HCT116 (cell line): Measurements from ENCODE around the gene COPS6. TPM values are rescaled to one million over a fixed set of nuclear protein-coding genes. Genes with fewer than 3 reads are reported as not detected.
A peak's percentile ranks its signal among the peaks of the same experiment; 100 is the strongest.

Source experiments
- ATAC-seq: fragments of 200-7000 bp; cut with Tn5 transposase; 2 replicates; pipeline ENCODE4 v1.9.1; 2020; ENCODE audit warnings: mild to moderate bottlenecking, moderate library complexity
- BruUV-seq: library from RNA; stranded (reverse); fragments of 400-500 nt; replicated peaks from 2 replicates; lab custom pipeline; 2021; lab: Mats Ljungman, UMichigan
- CTCF ChIA-PET: fragments of 300-600 bp; sonication (Branson Sonifier 250); formaldehyde crosslinking; loops from one replicate; lab custom pipeline; 2021; ENCODE audit warnings: antibody characterized with exemption; lab: Charles Lee
- POLR2A ChIA-PET: fragments of 300-600, 350-600 bp; sonication (Branson Sonifier 250); formaldehyde crosslinking; loops from one replicate; lab custom pipeline; 2021; ENCODE audit warnings: antibody characterized with exemption; lab: Charles Lee
- RAD21 ChIA-PET, 2 experiments: fragments of 300-600 bp; sonication (Branson Sonifier 250); formaldehyde crosslinking; loops; one replicate each; lab custom pipeline; 2023; ENCODE audit warnings: low total read pairs in 2 of 2; ENCODE audit not compliant: uncharacterized antibody in 2 of 2, unreplicated experiment in 2 of 2, low non-redundant PET in 1 of 2; lab: Charles Lee
- DNase-seq: peaks from one replicate; pipeline ENCODE4 v3.0.0-alpha.2; 2010; ENCODE audit warnings: low read depth, low spot score
- H2AFZ ChIP-seq: fragments of 200-600 bp; shearing (Covaris generic), sonication (generic); 2 replicates; pipeline ENCODE4 v1.6.1; 2017; ENCODE audit warnings: low read depth, mixed run types, mixed read lengths, antibody characterized with exemption, low read length; ENCODE audit not compliant: poor library complexity, severe bottlenecking
- H3K27ac ChIP-seq: 2 replicates; pipeline ENCODE4 v1.5.1; 2012; ENCODE audit warnings: low read depth, low read length
- H3K27me3 ChIP-seq: fragments of 200-600 bp; sonication (generic); 2 replicates; pipeline ENCODE4 v1.6.1; 2016; ENCODE audit warnings: mixed run types, low read length, mixed read lengths; ENCODE audit not compliant: insufficient read depth
- H3K36me3 ChIP-seq, 2 experiments: fragments of 200-500 bp in 1 of 2; fragments of 200-600 bp in 1 of 2; sonication (Bioruptor generic) in 1 of 2; sonication (generic) in 1 of 2; 2 replicates each; pipeline versions ENCODE4 v1.5.1 to v1.6.1; 2014 to 2016; ENCODE audit warnings: low read length in 2 of 2, inconsistent platforms in 1 of 2, mixed read lengths in 1 of 2, mixed run types in 1 of 2; ENCODE audit not compliant: insufficient read depth in 2 of 2, control insufficient read depth in 1 of 2
- H3K4me1 ChIP-seq, 2 experiments: fragments of 200-600 bp in 1 of 2; sonication (generic) in 1 of 2; 2 replicates each; pipeline versions ENCODE4 v1.5.1 to v1.6.1; 2012 to 2017; ENCODE audit warnings: low read length in 2 of 2, inconsistent platforms in 1 of 2, mild to moderate bottlenecking in 1 of 2, mixed read lengths in 1 of 2, mixed run types in 1 of 2, moderate library complexity in 1 of 2; ENCODE audit not compliant: insufficient read depth in 2 of 2, control insufficient read depth in 1 of 2
- H3K4me2 ChIP-seq: fragments of 200-600 bp; sonication (generic); 2 replicates; pipeline ENCODE4 v1.6.1; 2017; ENCODE audit warnings: mixed run types, low read length, mixed read lengths
- H3K4me3 ChIP-seq, 2 experiments: fragments of 200-600 bp in 1 of 2; sonication (generic) in 1 of 2; replicated peaks in 1 of 2; 2 replicates each; pipeline ENCODE4 v1.5.1; 2011 to 2016; ENCODE audit warnings: low read length in 2 of 2, control low read depth in 1 of 2, low read depth in 1 of 2, mild to moderate bottlenecking in 1 of 2, mixed read lengths in 1 of 2, mixed run types in 1 of 2
- H3K79me2 ChIP-seq: fragments of 200-600 bp; sonication (generic); 2 replicates; pipeline ENCODE4 v1.6.1; 2017; ENCODE audit warnings: mild to moderate bottlenecking, mixed run types, low read length, moderate library complexity, mixed read lengths; ENCODE audit not compliant: insufficient read depth
- H3K9ac ChIP-seq: fragments of 200-600 bp; sonication (generic); 2 replicates; pipeline ENCODE4 v1.6.1; 2016; ENCODE audit warnings: low read length, mixed read lengths
- H3K9me2 ChIP-seq: fragments of 200-600 bp; sonication (generic), shearing (Covaris generic); 2 replicates; pipeline ENCODE4 v1.6.1; 2017; ENCODE audit warnings: mixed run types, mild to moderate bottlenecking, moderate library complexity; ENCODE audit not compliant: insufficient read depth
- H3K9me3 ChIP-seq, 2 experiments: fragments of 200-500 bp in 1 of 2; fragments of 200-600 bp in 1 of 2; sonication (Bioruptor generic) in 1 of 2; sonication (generic) in 1 of 2; 2 replicates each; pipeline ENCODE4 v1.6.1; 2014 to 2017; ENCODE audit warnings: low read length in 2 of 2, mixed read lengths in 2 of 2, inconsistent platforms in 1 of 2, low read depth in 1 of 2, mild to moderate bottlenecking in 1 of 2, mixed run types in 1 of 2, moderate library complexity in 1 of 2; ENCODE audit not compliant: control insufficient read depth in 1 of 2, insufficient read depth in 1 of 2
- H4K20me1 ChIP-seq: fragments of 200-600 bp; sonication (generic), shearing (Covaris generic); 2 replicates; pipeline ENCODE4 v1.6.1; 2017; ENCODE audit warnings: mixed run types, mild to moderate bottlenecking, moderate library complexity; ENCODE audit not compliant: insufficient read depth
- CEBPB ChIP-seq: IDR thresholded peaks from 2 replicates; pipeline ENCODE4 v1.6.1; 2012; ENCODE audit warnings: low read depth
- CTCF ChIP-seq, 3 experiments: fragments of 200-600 bp in 1 of 3; sonication (generic) in 1 of 3; IDR thresholded peaks in 2 of 3; conservative IDR thresholded peaks in 1 of 3; 2 replicates each; pipeline ENCODE4 v1.5.1; 2012 to 2017; ENCODE audit warnings: low read depth in 2 of 3, low read length in 2 of 3, antibody characterized with exemption in 1 of 3, borderline replicate concordance in 1 of 3, control low read depth in 1 of 3, mild to moderate bottlenecking in 1 of 3, mixed read lengths in 1 of 3, mixed run types in 1 of 3, moderate library complexity in 1 of 3; ENCODE audit not compliant: insufficient read depth in 1 of 3
- EZH2 ChIP-seq: fragments of 200-600 bp; sonication (generic); IDR thresholded peaks from 2 replicates; pipeline ENCODE4 v1.6.1; 2017; ENCODE audit warnings: antibody characterized with exemption, mixed run types
- POLR2A ChIP-seq: IDR thresholded peaks from 2 replicates; pipeline ENCODE4 v1.7.0; 2011; ENCODE audit warnings: borderline replicate concordance; ENCODE audit not compliant: insufficient read depth, insufficient read length; ENCODE audit errors: extremely low read depth
- POLR2AphosphoS5 ChIP-seq: IDR thresholded peaks from 2 replicates; pipeline ENCODE4 v1.6.1; 2011; ENCODE audit warnings: mild to moderate bottlenecking, low read depth, low read length, moderate library complexity
- RAD21 ChIP-seq: IDR thresholded peaks from 2 replicates; pipeline ENCODE4 v1.6.1; 2012; ENCODE audit warnings: low read depth, mild to moderate bottlenecking
- REST ChIP-seq: IDR thresholded peaks from 2 replicates; pipeline ENCODE4 v1.6.1; 2012; ENCODE audit warnings: low read depth
- SP1 ChIP-seq: IDR thresholded peaks from 2 replicates; pipeline ENCODE4 v1.6.1; 2012; ENCODE audit warnings: low read depth
- ZBTB33 ChIP-seq: IDR thresholded peaks from 2 replicates; pipeline ENCODE4 v1.6.1; 2011; ENCODE audit warnings: mild to moderate bottlenecking, low read length, moderate library complexity; ENCODE audit not compliant: insufficient replicate concordance; ENCODE audit errors: extremely low read depth
- ZFX ChIP-seq: fragments of 450-650 bp; IDR thresholded peaks from 2 replicates; pipeline ENCODE4 v1.6.1; 2017
- ZNF274 ChIP-seq: fragments of 200-500 bp; sonication (Bioruptor generic); IDR thresholded peaks from 2 replicates; pipeline ENCODE4 v1.6.1; 2014; ENCODE audit warnings: mild to moderate bottlenecking, low read depth, low read length, inconsistent platforms
- intact Hi-C: fragments of 100-400 bp; cut with micrococcal nuclease; formaldehyde crosslinking; loops from 2 replicates; pipeline ENCODE4 v1.10.0; 2022
- total RNA-seq: library from RNA; stranded (reverse); gene quantifications from one replicate; pipeline ENCODE4 v1.2.1, GENCODE V29; 2021; ENCODE audit not compliant: unreplicated experiment

COPS6 gene
- total RNA-seq, 1 experiment from 2014 or later, result 126 TPM

DNA sequence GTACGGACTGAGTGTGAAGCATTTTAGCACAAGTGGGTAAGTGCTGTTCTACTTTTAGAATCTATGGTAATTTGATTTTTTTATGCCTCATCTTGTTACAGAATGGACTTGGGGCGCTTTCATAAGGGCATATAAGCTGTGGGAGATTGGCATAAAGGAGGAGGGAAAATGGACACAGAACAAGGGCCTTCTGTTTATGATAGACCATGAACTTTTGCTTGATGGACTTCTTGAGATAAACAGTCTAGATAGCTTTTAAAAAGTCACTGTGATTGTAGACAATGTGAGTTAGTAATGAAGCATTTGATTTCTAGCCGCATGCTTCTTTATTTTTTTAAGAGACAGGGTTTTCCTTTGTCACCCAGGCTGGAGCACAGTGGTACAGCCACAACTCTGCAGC, 37.2 kb upstream of the COPS6 start (continued):
- TF ChIP-seq REST (no peak), RAD21 (no peak), ZFX (no peak), POLR2AphosphoS5 (no peak), POLR2A (no peak), CEBPB (no peak)

GRCh38 chr7:100053215-100053614, 35.6 kb upstream of the COPS6 start:
- Histone ChIP-seq H3K9ac (no peak overlapping the region), H3K36me3 (peaks cover 9 to 15% of the 10 kb centered on the region in 2 experiments; a peak in 3 of 4 replicates), H3K27me3 (no peaks in the 10 kb centered on the region), H4K20me1 (no peaks in the 10 kb centered on the region), H3K4me1 (peaks cover 10 to 16% of the 10 kb centered on the region in 2 experiments; a peak in 2 of 4 replicates), H3K27ac (no peak overlapping the region), H2AFZ (no peak overlapping the region), H3K4me3 (no peak overlapping the region), H3K4me2 (no peak overlapping the region), H3K9me3 (no peaks in the 10 kb centered on the region), H3K9me2 (no peaks in the 10 kb centered on the region), H3K79me2 (peaks cover 14% of the 10 kb centered on the region)
- ChIA-PET RAD21 (interaction anchor here (0.6 to 1.3 kb wide), 4 partner anchors 59 to 140 kb away, joined by 3 to 5 read pairs (median 3); partner anchors contain the start of gene GPC2 (in 1 of the 2)), POLR2A (no interaction called here), CTCF (interaction anchor here (1.2 to 1.9 kb wide), 4 partner anchors 59 to 528 kb away, joined by 4 to 14 read pairs (median 6); no protein-coding TSS in a partner anchor)
- TF ChIP-seq RAD21 (peak; percentile 79), CTCF (IDR thresholded peaks at IDR 0.05 in 2 of 3, conservative IDR thresholded peaks at IDR 0.05 in 1 of 3; ENCODE audit: borderline replicate concordance in 1 of 3, insufficient read depth in 1 of 3, low read depth in 2 of 3, low read length in 2 of 3) (peak; percentile 17 to 58 (median 38); a peak in 4 of 6 replicates), SP1 (no peak), ZNF274 (no peak), EZH2 (no peak), ZBTB33 (no peak)
- DNase-seq (peak; percentile 57), ATAC-seq (peak; percentile 68)
- no TSS peak for BruUV-seq
- intact Hi-C loops, result loop anchor here (1.0 to 2.0 kb wide), 2 partner anchors 59 to 140 kb away; no protein-coding TSS in a partner anchor
